Measurements from ENCODE around the gene SND1.

Gene SND1

GRCh38 chr7:128037880-128038619 lies 386.1 kb downstream of the SND1 start:
- DNase-seq (ENCODE audit: low read depth, low spot score): no peak

- DNase-seq (ENCODE audit: low read depth, low spot score): no peak
Measured at GRCh38 chr7:128039544-128039953, 387.6 kb downstream of the SND1 start.

- DNase-seq (ENCODE audit: low read depth, low spot score): no peak
Measured at GRCh38 chr7:128040205-128040604, 388.2 kb downstream of the SND1 start.

GRCh38 chr7:128041203-128041602 lies 389.2 kb downstream of the SND1 start:
- no peak for DNase-seq (ENCODE audit: low read depth, low spot score)

GRCh38 chr7:128042012-128042411 lies 390.0 kb downstream of the SND1 start:
- DNase-seq (ENCODE audit: low read depth, low spot score): no peak

- no peak for DNase-seq (ENCODE audit: low read depth, low spot score)
Measured at GRCh38 chr7:128044064-128044463, 392.1 kb downstream of the SND1 start.

GRCh38 chr7:128045158-128045557 lies 393.2 kb downstream of the SND1 start:
- no peak for DNase-seq (ENCODE audit: low read depth, low spot score)

GRCh38 chr7:128045766-128046165 lies 393.8 kb downstream of the SND1 start:
- no peak for DNase-seq (ENCODE audit: low read depth, low spot score)

GRCh38 chr7:128052404-128052803 lies 400.4 kb downstream of the SND1 start:
- DNase-seq (ENCODE audit: low read depth, low spot score): no peak

- no peak for DNase-seq (ENCODE audit: low read depth, low spot score)
Measured at GRCh38 chr7:128053023-128053422, 401.0 kb downstream of the SND1 start.

- DNase-seq (ENCODE audit: low read depth, low spot score): no peak
Measured at GRCh38 chr7:128053991-128054390, 402.0 kb downstream of the SND1 start.

GRCh38 chr7:128054511-128054910 lies 402.5 kb downstream of the SND1 start:
- no peak for DNase-seq (ENCODE audit: low read depth, low spot score)

- no peak for DNase-seq (ENCODE audit: low read depth, low spot score)
Measured at GRCh38 chr7:128055637-128056036, 403.6 kb downstream of the SND1 start.

GRCh38 chr7:128056901-128057300 lies 404.9 kb downstream of the SND1 start:
- no peak for DNase-seq (ENCODE audit: low read depth, low spot score)

- DNase-seq (ENCODE audit: low read depth, low spot score): no peak
Measured at GRCh38 chr7:128057909-128058308, 405.9 kb downstream of the SND1 start.

GRCh38 chr7:128059143-128059988 lies 407.4 kb downstream of the SND1 start:
- DNase-seq (ENCODE audit: low read depth, low spot score): no peak

- no peak for DNase-seq (ENCODE audit: low read depth, low spot score)
Measured at GRCh38 chr7:128060018-128060417, 408.0 kb downstream of the SND1 start.

GRCh38 chr7:128063088-128063487 lies 411.1 kb downstream of the SND1 start:
- DNase-seq (ENCODE audit: low read depth, low spot score): no peak

- DNase-seq (ENCODE audit: low read depth, low spot score): no peak
Measured at GRCh38 chr7:128065872-128066271, 413.9 kb downstream of the SND1 start.

- no peak for DNase-seq (ENCODE audit: low read depth, low spot score)
Measured at GRCh38 chr7:128066395-128066794, 414.4 kb downstream of the SND1 start.

- no peak for DNase-seq (ENCODE audit: low read depth, low spot score)
Measured at GRCh38 chr7:128066858-128067257, 414.9 kb downstream of the SND1 start.

- no peak for DNase-seq (ENCODE audit: low read depth, low spot score)
Measured at GRCh38 chr7:128067983-128068382, 416.0 kb downstream of the SND1 start.

- DNase-seq (ENCODE audit: low read depth, low spot score): no peak
Measured at GRCh38 chr7:128068785-128069184, 416.8 kb downstream of the SND1 start.
